Aorta (tissue), 5 donors: ENCODE data around the gene DNM2. TPM values are rescaled to one million over a fixed set of nuclear protein-coding genes. Genes with fewer than 3 reads are reported as not detected.

Experiments
- ATAC-seq: fragments of 200-7000 bp; cut with Tn5 transposase; one replicate; pipeline ENCODE4 v1.9.1; 2022; ENCODE audit warnings: moderate library complexity; ENCODE audit not compliant: low FRiP score
- DNase-seq, 2 donors: peaks; one replicate each; pipeline ENCODE4 v3.0.0-alpha.2; 2020
- H3K27ac ChIP-seq, 2 donors: one replicate each; pipeline ENCODE4 v1.5.1; 2013; ENCODE audit warnings: low read length in 2 of 2, mild to moderate bottlenecking in 2 of 2, moderate library complexity in 2 of 2, control low read depth in 1 of 2, inconsistent platforms in 1 of 2, low read depth in 1 of 2
- H3K27me3 ChIP-seq, 2 donors: one replicate each; pipeline ENCODE4 v1.6.1; 2013; ENCODE audit warnings: control low read depth in 1 of 2, low read length in 1 of 2, mild to moderate bottlenecking in 1 of 2, moderate library complexity in 1 of 2; ENCODE audit not compliant: insufficient read depth in 2 of 2, control insufficient read depth in 1 of 2
- H3K36me3 ChIP-seq, 2 donors: one replicate each; pipeline ENCODE4 v1.6.1; 2013; ENCODE audit warnings: control low read depth in 1 of 2, low read length in 1 of 2, mild to moderate bottlenecking in 1 of 2; ENCODE audit not compliant: insufficient read depth in 2 of 2, control insufficient read depth in 1 of 2
- H3K4me1 ChIP-seq, 2 donors: one replicate each; pipeline ENCODE4 v1.6.1; 2013; ENCODE audit warnings: low read length in 2 of 2, control low read depth in 1 of 2, mild to moderate bottlenecking in 1 of 2, moderate library complexity in 1 of 2; ENCODE audit not compliant: insufficient read depth in 2 of 2, control insufficient read depth in 1 of 2
- H3K4me3 ChIP-seq, 2 donors: one replicate each; pipeline ENCODE4 v1.5.1; 2013; ENCODE audit warnings: low read length in 2 of 2, control low read depth in 1 of 2, mild to moderate bottlenecking in 1 of 2
- H3K9me3 ChIP-seq: one replicate; pipeline ENCODE4 v1.6.1; 2013; ENCODE audit warnings: mild to moderate bottlenecking, low read length; ENCODE audit not compliant: control insufficient read depth
- WGBS, 2 donors: extraction: QIAGEN DNeasy Blood & Tissue Kit; methylation state at CpG; one replicate each; pipeline ENCODE4 v1.1.7; 2013; 5-methylcytosine and 5-hydroxymethylcytosine counted together
- intact Hi-C, 2 donors: fragments of 100-400 bp; cut with DNase I; formaldehyde crosslinking; loops; one replicate each; pipeline versions ENCODE4 v1.14.2 to v1.15.0; 2022
- microRNA-seq, 2 donors: library from miRNA; unstranded; fragments of <30 nt; microRNA quantifications; one replicate each; pipeline ENCODE4 v1.2.0, GENCODE V29; 2020
- polyA plus RNA-seq, 2 donors: library from polyadenylated mRNA; stranded (reverse); fragments of 200-250 nt; gene quantifications; one replicate each; pipeline ENCODE4 v1.2.3, GENCODE V29; 2013
- total RNA-seq, 2 donors: library from RNA; stranded (reverse); fragmentation: NEBNext Ultra II Directional; extraction: Animal tissue kit (Norgen Biotek cat#: 25700); gene quantifications; one replicate each; pipeline ENCODE4 v1.2.1, GENCODE V29; 2021
- donor health status: healthy with polysubstance abuse.
- donor health status: Bipolar disorder and iron deficiency.
- donor health status: DM: no; HTN: no; CAD: no.
- donor health status: DM: no; HTN: no; CAD: no.
- donor health status: DM: yes; HTN: yes; CAD: no.

DNM2 gene
- total and polyA plus RNA-seq, 4 donors = 51.7 to 160 (median 104) TPM

DNA sequence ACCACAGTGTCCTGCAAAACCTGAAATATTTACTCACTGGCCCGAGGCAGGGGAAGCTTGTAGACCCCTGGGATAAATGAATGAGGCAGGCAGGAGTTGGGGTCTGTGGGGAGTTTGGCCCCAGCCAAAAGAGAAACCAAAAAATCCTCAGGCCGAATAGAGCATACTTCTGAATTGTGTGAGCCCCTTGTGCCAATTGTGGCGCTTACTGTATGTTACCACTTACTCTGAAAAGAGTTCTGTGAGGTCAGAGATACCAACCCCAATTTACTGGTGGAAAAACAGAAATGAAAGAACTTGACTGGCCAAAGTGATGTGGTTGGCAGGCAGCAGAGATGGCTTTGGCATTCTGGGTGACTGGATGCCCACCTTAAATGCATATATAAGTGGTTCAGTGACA is 160.4 kb downstream of the DNM2 start:
- Histone ChIP-seq H3K27ac (no peak overlapping the region), H3K9me3 (no peaks in the 10 kb centered on the region), H3K27me3 (no peaks in the 10 kb centered on the region), H3K4me3 (no peak overlapping the region), H3K4me1 (no peaks in the 10 kb centered on the region), H3K36me3 (no peaks in the 10 kb centered on the region)
- 60 to 71% methylated on average over 3 of the region's 3 CpGs for WGBS, 2 donors
- intact Hi-C loops = loop anchor here in 1 of 2 donors (10.0 kb wide), 1 partner anchor 47 kb away; the partner anchor contains the start of genes TIMM29 and YIPF2
- DNase-seq (no peak), ATAC-seq (no peak)

Small RNAs within 50 kb of the gene (microRNA-seq; reads per million reads assigned to microRNA genes)
- gene MIR199A1 (0 to 0.60 reads per million in 2 donors), gene MIR4748 (0 to 0.99 reads per million in 2 donors), gene MIR638 (0 reads per million in 2 donors), gene MIR6793 (0 to 1.8 reads per million in 2 donors)

Other genes starting within 250 kb of the DNM2 start
- gene KEAP1, start 214.7 kb upstream of the DNM2 start, total RNA-seq = 10 to 100 TPM; 43.6 to 62.8 TPM
- gene KEAP1, start 214.7 kb upstream of the DNM2 start, polyA plus RNA-seq = 10 to 100 TPM; 30.9 to 56.2 TPM
- under 1 TPM; 0.39 to 0.99 TPM for gene S1PR5, start 200.6 kb upstream of the DNM2 start, total RNA-seq
- gene S1PR5, start 200.6 kb upstream of the DNM2 start, polyA plus RNA-seq = 1 to 10 TPM; 1.3 to 1.6 TPM
- 10 to 100 TPM; 14.0 to 17.2 TPM for gene ATG4D, start 174.2 kb upstream of the DNM2 start, total RNA-seq
- gene ATG4D, start 174.2 kb upstream of the DNM2 start, polyA plus RNA-seq = 10 to 100 TPM; 17.7 to 42.6 TPM
- 10 to 100 TPM; 15.8 to 18.9 TPM for gene KRI1, start 152.1 kb upstream of the DNM2 start, total RNA-seq
- 10 to 100 TPM in 1 of 2 donors, 1 to 10 TPM in 1; 6.4 to 41.0 TPM for gene KRI1, start 152.1 kb upstream of the DNM2 start, polyA plus RNA-seq
- 10 to 100 TPM; 11.8 to 19.2 TPM for gene CDKN2D, start 149.1 kb upstream of the DNM2 start, total RNA-seq
- 10 to 100 TPM; 17.9 to 23.0 TPM for gene CDKN2D, start 149.1 kb upstream of the DNM2 start, polyA plus RNA-seq
- gene AP1M2, start 130.8 kb upstream of the DNM2 start, total RNA-seq = not detected
- gene AP1M2, start 130.8 kb upstream of the DNM2 start, polyA plus RNA-seq = 10 to 100 TPM in 1 of 2 donors, under 1 TPM in 1; 0.05 to 15.0 TPM
- 100 to 1,000 TPM; 158 to 176 TPM for gene SLC44A2, start 92.5 kb upstream of the DNM2 start, total RNA-seq
- 100 to 1,000 TPM in 1 of 2 donors, 10 to 100 TPM in 1; 30.9 to 146 TPM for gene SLC44A2, start 92.5 kb upstream of the DNM2 start, polyA plus RNA-seq
- gene ILF3, start 63.7 kb upstream of the DNM2 start, total RNA-seq = 100 to 1,000 TPM; 168 to 190 TPM
- gene ILF3, start 63.7 kb upstream of the DNM2 start, polyA plus RNA-seq = 100 to 1,000 TPM in 1 of 2 donors, 10 to 100 TPM in 1; 40.2 to 111 TPM
- gene QTRT1, start 16.6 kb upstream of the DNM2 start, total RNA-seq = 10 to 100 TPM; 25.0 to 31.5 TPM
- gene QTRT1, start 16.6 kb upstream of the DNM2 start, polyA plus RNA-seq = 100 to 1,000 TPM in 1 of 2 donors, 10 to 100 TPM in 1; 54.2 to 243 TPM
- gene TMED1, start 118.1 kb downstream of the DNM2 start, total RNA-seq = 10 to 100 TPM; 14.4 to 17.9 TPM
- gene TMED1, start 118.1 kb downstream of the DNM2 start, polyA plus RNA-seq = 10 to 100 TPM; 29.2 to 34.4 TPM
- gene C19orf38, start 130.3 kb downstream of the DNM2 start, total RNA-seq = 1 to 10 TPM; 1.5 to 2.0 TPM
- 1 to 10 TPM in 1 of 2 donors, under 1 TPM in 1; 0.90 to 1.6 TPM for gene C19orf38, start 130.3 kb downstream of the DNM2 start, polyA plus RNA-seq
- gene CARM1, start 153.5 kb downstream of the DNM2 start, total RNA-seq = 10 to 100 TPM; 27.9 to 41.4 TPM
- 10 to 100 TPM; 11.5 to 23.9 TPM for gene CARM1, start 153.5 kb downstream of the DNM2 start, polyA plus RNA-seq
- gene YIPF2, start 210.6 kb downstream of the DNM2 start, total RNA-seq = 10 to 100 TPM; 36.5 to 41.8 TPM
- gene YIPF2, start 210.6 kb downstream of the DNM2 start, polyA plus RNA-seq = 10 to 100 TPM; 30.1 to 41.1 TPM
- 10 to 100 TPM; 13.7 to 15.7 TPM for gene TIMM29, start 210.7 kb downstream of the DNM2 start, total RNA-seq
- gene TIMM29, start 210.7 kb downstream of the DNM2 start, polyA plus RNA-seq = 10 to 100 TPM; 15.2 to 16.0 TPM
- 10 to 100 TPM; 65.0 to 67.4 TPM for gene SMARCA4, start 243.0 kb downstream of the DNM2 start, total RNA-seq
- 10 to 100 TPM; 17.8 to 61.8 TPM for gene SMARCA4, start 243.0 kb downstream of the DNM2 start, polyA plus RNA-seq